ENCODE results near the gene PPOX. TPM values are rescaled to one million over a fixed set of nuclear protein-coding genes. Genes with fewer than 3 reads are reported as not detected.
A peak's percentile ranks its signal among the peaks of the same experiment; 100 is the strongest.

Gene PPOX
- 34.6 TPM for polyA plus RNA-seq (2013)

- peak; percentile 97 to 99 (median 99) for DNase-seq
- WGBS (ENCODE audit: insufficient coverage): 0% methylated on average over 32 of the region's 54 CpGs
- Histone ChIP-seq H3K4me3 (ENCODE audit: control insufficient read depth in 1 of 7, extremely low read depth in 1 of 7, insufficient read depth in 4 of 7, low read depth in 2 of 7, low read length in 6 of 7) (peak within 1 kb of the TSS; percentile 53 to 91 (median 77)), H3K9me3 (ENCODE audit: control extremely low read depth in 1 of 5, control insufficient read depth in 4 of 5, insufficient read depth in 2 of 5, low read depth in 1 of 5, low read length in 4 of 5) (no peaks in the 10 kb centered on the region), H3K36me3 (ENCODE audit: control insufficient read depth in 4 of 4, insufficient read depth in 4 of 4, low read length in 3 of 4) (peaks cover 10 to 57% (median 41%) of the 10 kb centered on the region in 4 experiments), H3K27ac (ENCODE audit: insufficient read depth in 1 of 2, low read depth in 1 of 2, low read length in 2 of 2, poor library complexity in 1 of 2, severe bottlenecking in 2 of 2) (peak within 1 kb of the TSS; percentile 97 to 98), H3K4me1 (ENCODE audit: control extremely low read depth in 1 of 4, control insufficient read depth in 4 of 4, insufficient read depth in 4 of 4, low read length in 3 of 4) (peaks cover 3 to 29% (median 24%) of the 10 kb centered on the region in 4 experiments), H3K27me3 (replicated peaks in 2 of 5; ENCODE audit: control insufficient read depth in 4 of 5, insufficient read depth in 5 of 5, low read length in 4 of 5) (no peaks in the 10 kb centered on the region)
- ChIA-PET CTCF (interaction anchor here (0.6 to 6.1 kb wide), 31 partner anchors 8 to 216 kb away, joined by 3 to 45 read pairs (median 4); partner anchors contain the start of genes ADAMTS4, B4GALT3, CFAP126 and KLHDC9), POLR2A (interaction anchor here (1.1 to 1.8 kb wide), 3 partner anchors 11 to 33 kb away, joined by 3 to 12 read pairs (median 6); partner anchors contain the start of genes B4GALT3, DEDD and UFC1)
Observed at GRCh38 chr1:161165742-161166668, at the start of gene PPOX. PPOX (plus strand) TSS chr1:161166426; CDS start chr1:161166848, 422 bp downstream.

GRCh38 chr1:161117759-161118581, 48.3 kb upstream of the PPOX start, which contains the start of the genes NIT1 and PFDN2:
NIT1 (plus strand) TSS chr1:161118105; CDS start chr1:161118177, 72 bp downstream.
PFDN2 (minus strand) TSS chr1:161118037; CDS start chr1:161118026, 11 bp downstream.
- Histone ChIP-seq H3K4me3 (ENCODE audit: control insufficient read depth in 1 of 7, extremely low read depth in 1 of 7, insufficient read depth in 4 of 7, low read depth in 2 of 7, low read length in 6 of 7) (peak within 1 kb of the TSS; percentile 66 to 100 (median 97)), H3K27me3 (replicated peaks in 2 of 5; ENCODE audit: control insufficient read depth in 4 of 5, insufficient read depth in 5 of 5, low read length in 4 of 5) (no peaks in the 10 kb centered on the region), H3K9me3 (ENCODE audit: control extremely low read depth in 1 of 5, control insufficient read depth in 4 of 5, insufficient read depth in 2 of 5, low read depth in 1 of 5, low read length in 4 of 5) (no peaks in the 10 kb centered on the region), H3K36me3 (ENCODE audit: control insufficient read depth in 4 of 4, insufficient read depth in 4 of 4, low read length in 3 of 4) (peaks cover 7 to 36% (median 24%) of the 10 kb centered on the region in 4 experiments), H3K4me1 (ENCODE audit: control extremely low read depth in 1 of 4, control insufficient read depth in 4 of 4, insufficient read depth in 4 of 4, low read length in 3 of 4) (peaks cover 33 to 78% (median 60%) of the 10 kb centered on the region in 4 experiments), H3K27ac (ENCODE audit: insufficient read depth in 1 of 2, low read depth in 1 of 2, low read length in 2 of 2, poor library complexity in 1 of 2, severe bottlenecking in 2 of 2) (peak within 1 kb of the TSS; percentile 78 to 93)
- CTCF ChIA-PET: interaction anchor here (0.9 to 2.7 kb wide), 11 partner anchors 9 to 97 kb away, joined by 3 to 16 read pairs (median 6); partner anchors contain the start of genes DEDD and F11R
- POLR2A ChIA-PET: interaction anchor here (0.6 to 1.2 kb wide), 3 partner anchors 15 to 23 kb away, joined by 4 to 7 read pairs (median 6); partner anchors contain the start of genes DEDD and KLHDC9
- DNase-seq: peak; percentile 85 to 93 (median 88)
- 0% methylated on average over 55 of the region's 58 CpGs for WGBS (ENCODE audit: insufficient coverage)

- H3K27ac ChIP-seq (ENCODE audit: insufficient read depth in 1 of 2, low read depth in 1 of 2, low read length in 2 of 2, poor library complexity in 1 of 2, severe bottlenecking in 2 of 2): peak overlapping the region; percentile 18 to 93
- H3K4me3 ChIP-seq (ENCODE audit: control insufficient read depth in 1 of 7, extremely low read depth in 1 of 7, insufficient read depth in 4 of 7, low read depth in 2 of 7, low read length in 6 of 7): peak overlapping the region in 6 of 7 experiments; percentile 0 to 100 (median 93)
- no peaks in the 10 kb centered on the region for H3K9me3 ChIP-seq (ENCODE audit: control extremely low read depth in 1 of 5, control insufficient read depth in 4 of 5, insufficient read depth in 2 of 5, low read depth in 1 of 5, low read length in 4 of 5)
- 72% methylated on average over 8 of the region's 10 CpGs for WGBS (ENCODE audit: insufficient coverage)
- CTCF ChIA-PET: interaction anchor here (0.8 to 1.3 kb wide), 2 partner anchors 9 to 14 kb away, joined by 3 to 6 read pairs; partner anchors contain the start of gene DEDD
- H3K27me3 ChIP-seq (replicated peaks in 2 of 5; ENCODE audit: control insufficient read depth in 4 of 5, insufficient read depth in 5 of 5, low read length in 4 of 5): no peaks in the 10 kb centered on the region
- POLR2A ChIA-PET: interaction anchor here (0.6 kb wide), 1 partner anchor 15 kb away, joined by 3 read pairs; no protein-coding TSS in a partner anchor
- peaks cover 23 to 65% (median 48%) of the 10 kb centered on the region in 4 experiments for H3K4me1 ChIP-seq (ENCODE audit: control extremely low read depth in 1 of 4, control insufficient read depth in 4 of 4, insufficient read depth in 4 of 4, low read length in 3 of 4)
- peak; percentile 63 to 84 (median 73) for DNase-seq
- H3K36me3 ChIP-seq (ENCODE audit: control insufficient read depth in 4 of 4, insufficient read depth in 4 of 4, low read length in 3 of 4): peaks cover 7 to 47% (median 35%) of the 10 kb centered on the region in 4 experiments
Observed at GRCh38 chr1:161119092-161119903, 46.9 kb upstream of the PPOX start.

- no peak overlapping the region for H3K4me3 ChIP-seq (ENCODE audit: control insufficient read depth in 1 of 7, extremely low read depth in 1 of 7, insufficient read depth in 4 of 7, low read depth in 2 of 7, low read length in 6 of 7)
- DNase-seq: no peak
- CTCF ChIA-PET: interaction anchor here (0.8 to 1.8 kb wide), 6 partner anchors 9 to 123 kb away, joined by 3 to 10 read pairs (median 4); no protein-coding TSS in a partner anchor
- POLR2A ChIA-PET: no interaction called here
- H3K4me1 ChIP-seq (ENCODE audit: control extremely low read depth in 1 of 4, control insufficient read depth in 4 of 4, insufficient read depth in 4 of 4, low read length in 3 of 4): peaks cover 19 to 48% (median 36%) of the 10 kb centered on the region in 4 experiments
- WGBS (ENCODE audit: insufficient coverage): no CpG with 5 or more reads among the region's 3 CpGs
- no peaks in the 10 kb centered on the region for H3K27me3 ChIP-seq (replicated peaks in 2 of 5; ENCODE audit: control insufficient read depth in 4 of 5, insufficient read depth in 5 of 5, low read length in 4 of 5)
- peak overlapping the region; percentile 7 to 33 for H3K27ac ChIP-seq (ENCODE audit: insufficient read depth in 1 of 2, low read depth in 1 of 2, low read length in 2 of 2, poor library complexity in 1 of 2, severe bottlenecking in 2 of 2)
- H3K36me3 ChIP-seq (ENCODE audit: control insufficient read depth in 4 of 4, insufficient read depth in 4 of 4, low read length in 3 of 4): peaks cover 7 to 55% (median 42%) of the 10 kb centered on the region in 4 experiments
- no peaks in the 10 kb centered on the region for H3K9me3 ChIP-seq (ENCODE audit: control extremely low read depth in 1 of 5, control insufficient read depth in 4 of 5, insufficient read depth in 2 of 5, low read depth in 1 of 5, low read length in 4 of 5)
Observed at GRCh38 chr1:161121042-161121650, 45.1 kb upstream of the PPOX start.

GRCh38 chr1:161121834-161122233, 44.4 kb upstream of the PPOX start:
- Histone ChIP-seq H3K36me3 (ENCODE audit: control insufficient read depth in 4 of 4, insufficient read depth in 4 of 4, low read length in 3 of 4) (peaks cover 7 to 60% (median 44%) of the 10 kb centered on the region in 4 experiments), H3K27me3 (replicated peaks in 2 of 5; ENCODE audit: control insufficient read depth in 4 of 5, insufficient read depth in 5 of 5, low read length in 4 of 5) (no peaks in the 10 kb centered on the region), H3K4me3 (ENCODE audit: control insufficient read depth in 1 of 7, extremely low read depth in 1 of 7, insufficient read depth in 4 of 7, low read depth in 2 of 7, low read length in 6 of 7) (no peak overlapping the region), H3K9me3 (ENCODE audit: control extremely low read depth in 1 of 5, control insufficient read depth in 4 of 5, insufficient read depth in 2 of 5, low read depth in 1 of 5, low read length in 4 of 5) (no peaks in the 10 kb centered on the region), H3K4me1 (ENCODE audit: control extremely low read depth in 1 of 4, control insufficient read depth in 4 of 4, insufficient read depth in 4 of 4, low read length in 3 of 4) (peaks cover 19 to 41% (median 30%) of the 10 kb centered on the region in 4 experiments), H3K27ac (ENCODE audit: insufficient read depth in 1 of 2, low read depth in 1 of 2, low read length in 2 of 2, poor library complexity in 1 of 2, severe bottlenecking in 2 of 2) (peak overlapping the region; percentile 7 to 33)
- CTCF ChIA-PET: interaction anchor here (0.8 to 1.8 kb wide), 9 partner anchors 9 to 124 kb away, joined by 3 to 10 read pairs (median 4); partner anchors contain the start of genes KLHDC9 and PPOX
- DNase-seq: peak; percentile 36 to 66 (median 55)
- POLR2A ChIA-PET: interaction anchor here (0.6 kb wide), 1 partner anchor 138 kb away, joined by 4 read pairs; no protein-coding TSS in a partner anchor
- WGBS (ENCODE audit: insufficient coverage): 83% methylated on average over 1 of the region's 4 CpGs

Measured in common myeloid progenitor, CD34-positive (primary cell).